Pancreas (tissue), 10 donors: ENCODE measurements around the gene SLC35B4. TPM values are rescaled to one million over a fixed set of nuclear protein-coding genes. Genes with fewer than 3 reads are reported as not detected.

ENCODE experiments used
- ATAC-seq, 4 donors: fragments of 200-7000 bp; cut with Tn5 transposase; one replicate each; pipeline versions ENCODE4 v1.8.0 to v1.9.1; 2020; ENCODE audit warnings: mild to moderate bottlenecking in 4 of 4, moderate library complexity in 4 of 4
- DNase-seq, 6 donors: peaks; one replicate each; pipeline ENCODE4 v3.0.0-alpha.2; 2020
- FAIRE-seq: peaks from 2 replicates; lab custom pipeline; 2012; peaks lifted over from hg19 to GRCh38; lab: Jason Lieb, UNC
- H3K27ac ChIP-seq, 4 donors: fragments of 200-600 bp; sonication (generic); 1 replicate in 3 of 4; 2 replicates in 1 of 4; pipeline versions ENCODE4 v1.5.0 to v1.8.0; 2020
- H3K27me3 ChIP-seq, 4 donors: fragments of 200-600 bp; one replicate each; pipeline ENCODE4 v1.8.0; 2021
- H3K36me3 ChIP-seq, 3 donors: fragments of 200-600 bp; sonication (generic) in 1 of 3; one replicate each; pipeline versions ENCODE4 v1.5.0 to v1.8.0; 2020 to 2021
- H3K4me1 ChIP-seq, 3 donors: fragments of 200-600 bp; one replicate each; pipeline ENCODE4 v1.8.0; 2021
- H3K4me3 ChIP-seq, 4 donors: fragments of 200-600 bp; sonication (generic) in 2 of 4; one replicate each; pipeline versions ENCODE4 v1.5.0 to v1.8.0; 2020 to 2021
- H3K9me3 ChIP-seq, 4 donors: fragments of 200-600 bp; one replicate each; pipeline ENCODE4 v1.8.0; 2021
- WGBS, 2 donors: extraction: QIAGEN DNeasy Blood & Tissue Kit; methylation state at CpG; one replicate each; pipeline ENCODE4 v1.1.7; 2013; 5-methylcytosine and 5-hydroxymethylcytosine counted together
- intact Hi-C, 3 donors: fragments of 100-400 bp; cut with DNase I; formaldehyde crosslinking; loops; one replicate each; pipeline versions ENCODE4 v1.11.1 to v1.14.2; 2022
- polyA plus RNA-seq, 2 donors: library from polyadenylated mRNA; stranded (reverse); fragments of 200-250 nt; gene quantifications; one replicate each; pipeline ENCODE4 v1.2.3, GENCODE V29; 2013
- total RNA-seq, 6 donors: library from RNA; stranded (reverse); fragmentation: NEBNext Ultra II Directional in 4 of 6; extraction: Animal tissue kit (Norgen Biotek cat#: 25700) in 4 of 6; gene quantifications; one replicate each; pipeline versions ENCODE4 v1.2.1 to v1.2.4, GENCODE V29; 2021 to 2023
- TF ChIP-seq, protein P1 (sequence below), 4 donors: fragments of 200-600 bp; sonication (generic) in 3 of 4; IDR thresholded peaks; one replicate each; pipeline versions ENCODE4 v1.5.0 to v1.8.0; 2021; ENCODE audit warnings: antibody characterized with exemption in 4 of 4
- donor health status: healthy with polysubstance abuse.
- donor health status: DM: no; HTN: no; CAD: no; lungs with moderate emphysema.
- donor health status: DM: no; HTN: no; CAD: no.
- donor health status: control.
- donor health status: control.
- donor health status: Bipolar disorder and iron deficiency.
- donor health status: DM: yes; HTN: yes; CAD: no.
- donor health status: DM: no; HTN: no; CAD: no.
- donor health status: DM: no; HTN: no; CAD: no.
- donor health status: DM: yes; HTN: yes; CAD: no.

SLC35B4 gene
- total and polyA plus RNA-seq, 8 donors: 2.2 to 8.0 (median 3.6) TPM

DNA sequence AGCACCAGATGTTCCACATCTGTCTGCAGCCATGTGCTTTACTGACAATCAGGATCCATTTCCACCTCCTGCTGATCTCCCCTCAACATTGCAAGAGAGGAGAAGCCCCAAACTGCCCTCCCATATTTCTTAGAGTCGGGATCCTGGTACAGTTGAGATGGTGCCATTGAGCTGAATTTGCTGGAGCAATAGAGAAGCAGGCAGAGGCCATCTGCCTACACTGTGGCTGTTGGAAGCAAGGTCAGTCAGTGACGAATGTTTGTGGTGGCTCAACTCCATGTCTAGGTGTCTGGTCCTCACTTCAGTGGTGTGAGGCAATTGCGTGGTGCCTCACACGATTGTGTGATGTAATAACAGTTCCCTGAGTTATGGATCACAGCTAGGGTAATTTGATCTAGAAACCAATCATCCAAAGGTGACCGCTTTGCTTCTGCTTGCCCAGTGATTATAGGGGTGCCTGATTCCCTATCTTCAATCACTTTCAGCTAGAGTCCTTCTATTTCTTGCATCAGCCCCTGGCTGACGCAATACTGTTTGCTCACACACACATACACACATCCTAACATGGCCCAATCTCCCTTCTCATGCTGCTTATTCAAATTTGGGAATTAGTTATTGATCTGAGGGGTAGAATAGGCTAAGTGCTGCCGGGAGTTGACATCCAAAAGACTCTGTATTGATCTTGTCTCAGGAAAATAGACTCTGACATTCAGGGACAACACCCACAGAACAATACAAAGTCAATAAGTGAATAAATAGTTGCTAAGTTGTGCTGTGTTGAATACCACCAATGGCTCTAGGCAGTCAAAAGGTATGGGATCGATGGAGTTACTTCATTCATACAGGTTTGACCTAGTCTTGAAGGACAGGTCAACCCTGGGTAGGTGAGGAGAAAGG, 46.1 kb upstream of the SLC35B4 start:
- Histone ChIP-seq H3K9me3 (no peaks in the 10 kb centered on the region), H3K4me3 (no peak overlapping the region), H3K4me1 (peaks cover 4 to 14% (median 10%) of the 10 kb centered on the region in 3 donors), H3K27me3 (no peaks in the 10 kb centered on the region), H3K27ac (no peak overlapping the region), H3K36me3 (no peaks in the 10 kb centered on the region)
- FAIRE-seq: no peak
- intact Hi-C loops: no loop called here
- TF ChIP-seq, protein P1, sequence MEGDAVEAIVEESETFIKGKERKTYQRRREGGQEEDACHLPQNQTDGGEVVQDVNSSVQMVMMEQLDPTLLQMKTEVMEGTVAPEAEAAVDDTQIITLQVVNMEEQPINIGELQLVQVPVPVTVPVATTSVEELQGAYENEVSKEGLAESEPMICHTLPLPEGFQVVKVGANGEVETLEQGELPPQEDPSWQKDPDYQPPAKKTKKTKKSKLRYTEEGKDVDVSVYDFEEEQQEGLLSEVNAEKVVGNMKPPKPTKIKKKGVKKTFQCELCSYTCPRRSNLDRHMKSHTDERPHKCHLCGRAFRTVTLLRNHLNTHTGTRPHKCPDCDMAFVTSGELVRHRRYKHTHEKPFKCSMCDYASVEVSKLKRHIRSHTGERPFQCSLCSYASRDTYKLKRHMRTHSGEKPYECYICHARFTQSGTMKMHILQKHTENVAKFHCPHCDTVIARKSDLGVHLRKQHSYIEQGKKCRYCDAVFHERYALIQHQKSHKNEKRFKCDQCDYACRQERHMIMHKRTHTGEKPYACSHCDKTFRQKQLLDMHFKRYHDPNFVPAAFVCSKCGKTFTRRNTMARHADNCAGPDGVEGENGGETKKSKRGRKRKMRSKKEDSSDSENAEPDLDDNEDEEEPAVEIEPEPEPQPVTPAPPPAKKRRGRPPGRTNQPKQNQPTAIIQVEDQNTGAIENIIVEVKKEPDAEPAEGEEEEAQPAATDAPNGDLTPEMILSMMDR (IDR thresholded peaks at IDR 0.05): no peak
- WGBS, 2 donors: 79 to 85% methylated on average over 8 of the region's 8 CpGs
- ATAC-seq: no peak
- no peak for DNase-seq

DNA sequence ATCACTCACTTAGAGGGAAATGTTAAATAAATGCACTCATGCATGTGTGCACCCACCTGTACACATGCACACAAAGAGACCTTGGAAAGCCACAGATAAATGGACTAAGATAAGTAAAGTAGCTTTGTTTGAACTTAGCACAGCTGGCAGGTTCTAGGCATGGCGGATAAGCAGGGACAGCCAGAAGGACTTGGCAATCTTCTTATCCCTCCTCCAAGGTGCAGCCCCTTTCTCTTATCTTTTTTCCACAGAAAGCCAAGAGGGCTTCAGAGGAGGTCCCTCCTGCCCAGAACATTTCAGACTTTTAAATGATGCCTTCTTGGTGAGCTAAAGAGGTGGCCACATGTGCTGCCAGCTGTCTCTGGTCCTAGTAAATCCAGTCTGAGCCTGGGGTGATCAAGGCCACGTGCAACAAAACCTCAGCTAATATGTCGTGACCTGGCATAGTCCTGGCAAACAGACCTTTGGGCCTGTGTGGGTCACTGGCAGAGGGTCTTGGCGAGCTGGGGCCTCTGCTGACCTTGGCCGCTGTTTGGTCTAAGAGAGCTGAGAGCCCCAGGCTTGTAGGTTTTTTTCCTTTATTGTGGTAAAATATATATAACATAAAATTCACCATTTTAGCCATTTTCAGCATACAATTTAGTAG, 43.2 kb upstream of the SLC35B4 start:
- Histone ChIP-seq H3K4me1 (peaks cover 14 to 25% (median 16%) of the 10 kb centered on the region in 3 donors), H3K27me3 (no peaks in the 10 kb centered on the region), H3K9me3 (no peaks in the 10 kb centered on the region), H3K4me3 (no peak overlapping the region), H3K27ac (peak overlapping the region in 2 of 4 donors; percentile 12 to 26), H3K36me3 (no peaks in the 10 kb centered on the region)
- intact Hi-C loops: no loop called here
- ATAC-seq (peak; percentile 38 to 71 (median 52)), FAIRE-seq (no peak), DNase-seq (peak in 3 of 6 donors; percentile 21 to 49 (median 38))
- WGBS, 2 donors: 34 to 41% methylated on average over 5 of the region's 5 CpGs
- TF ChIP-seq, protein P1 (IDR thresholded peaks at IDR 0.05): no peak

DNA sequence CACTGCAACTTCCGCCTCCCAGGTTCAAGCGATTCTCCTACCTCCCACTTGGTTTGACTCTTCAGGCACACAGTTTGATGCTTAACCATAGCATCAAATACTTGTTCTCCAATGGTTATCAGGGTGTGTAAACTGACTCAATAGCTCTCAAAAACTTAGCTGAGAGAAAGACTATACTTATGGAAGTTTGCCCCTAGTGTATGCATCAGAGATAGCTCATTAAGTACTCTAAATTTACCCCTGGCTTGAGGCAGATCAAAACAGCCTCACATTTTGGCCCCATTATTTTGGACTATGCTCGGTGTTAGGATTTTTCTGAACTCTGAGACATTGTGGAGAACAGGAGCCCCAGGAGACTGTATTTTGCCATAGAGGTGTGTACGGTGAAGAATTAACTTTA, 40.8 kb upstream of the SLC35B4 start:
- FAIRE-seq (no peak), ATAC-seq (no peak), DNase-seq (no peak)
- intact Hi-C loops: no loop called here
- TF ChIP-seq, protein P1 (IDR thresholded peaks at IDR 0.05): no peak
- no peaks in the 10 kb centered on the region for H3K27me3 ChIP-seq
- no peak overlapping the region for H3K4me3 ChIP-seq
- H3K9me3 ChIP-seq: no peaks in the 10 kb centered on the region
- H3K36me3 ChIP-seq: no peaks in the 10 kb centered on the region
- no peak overlapping the region for H3K27ac ChIP-seq
- H3K4me1 ChIP-seq: peaks cover 12 to 23% (median 14%) of the 10 kb centered on the region in 3 donors
- WGBS, 2 donors: 95 to 98% methylated on average over 4 of the region's 4 CpGs

DNA sequence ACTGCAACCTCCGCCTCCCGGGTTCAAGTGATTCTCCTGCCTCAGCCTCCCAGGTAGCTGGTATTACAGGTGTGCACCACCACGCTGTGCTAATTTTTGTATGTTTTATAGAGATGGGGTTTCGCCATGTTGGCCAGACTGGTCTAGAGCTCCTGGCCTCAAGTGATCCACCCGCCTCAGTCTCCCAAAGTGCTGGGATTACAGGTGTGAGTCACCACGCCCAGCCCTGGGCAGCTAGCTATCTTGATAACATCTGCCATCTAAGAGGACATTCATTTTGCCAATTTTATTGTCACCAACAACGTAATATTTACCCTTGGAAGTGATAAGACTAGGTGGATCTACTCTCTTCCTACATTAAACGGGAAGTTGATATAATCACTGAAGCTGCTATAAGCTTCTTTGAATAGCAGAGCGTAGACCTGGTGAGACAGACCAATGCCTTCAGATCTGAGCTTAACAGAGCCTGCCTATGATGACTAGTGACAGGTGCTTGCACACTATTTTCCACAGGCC, 39.7 kb upstream of the SLC35B4 start:
- WGBS, 2 donors: 81 to 87% methylated on average over 9 of the region's 9 CpGs

More for the DNA sequence above, 39.7 kb upstream of the SLC35B4 start:
- DNase-seq (no peak), ATAC-seq (no peak), FAIRE-seq (no peak)
- no peaks in the 10 kb centered on the region for H3K36me3 ChIP-seq
- peak overlapping the region; percentile 5 to 58 (median 40) for H3K27ac ChIP-seq
- no peak overlapping the region for H3K4me3 ChIP-seq
- no peaks in the 10 kb centered on the region for H3K27me3 ChIP-seq
- H3K9me3 ChIP-seq: no peaks in the 10 kb centered on the region
- peaks cover 12 to 23% (median 14%) of the 10 kb centered on the region in 3 donors for H3K4me1 ChIP-seq
- intact Hi-C loops: no loop called here
- TF ChIP-seq, protein P1 (IDR thresholded peaks at IDR 0.05): no peak
